ENCODE results near the gene DUOXA2. TPM values are rescaled to one million over a fixed set of nuclear protein-coding genes. Genes with fewer than 3 reads are reported as not detected.

Gene DUOXA2
- polyA plus RNA-seq, 1 donor from 2014 or later = not detected

GRCh38 chr15:45107941-45108630, 6.0 kb upstream of the DUOXA2 start:
- H3K4me3 ChIP-seq (ENCODE audit: low read length) = no peak overlapping the region
- H3K9me2 ChIP-seq (ENCODE audit: insufficient read depth, low read length) = no peaks in the 10 kb centered on the region
- H2AFZ ChIP-seq (ENCODE audit: low read depth, low read length) = no peak overlapping the region
- H4K20me1 ChIP-seq (ENCODE audit: insufficient read depth) = no peaks in the 10 kb centered on the region
- H3K9me3 ChIP-seq (ENCODE audit: low read length) = no peaks in the 10 kb centered on the region
- H3K79me2 ChIP-seq (replicated peaks; ENCODE audit: insufficient read depth, low read length) = no peaks in the 10 kb centered on the region
- TF ChIP-seq POLR2AphosphoS5 (IDR thresholded peaks at IDR 0.05) = no peak
- no peak for TF ChIP-seq CTCF (IDR thresholded peaks at IDR 0.05; ENCODE audit: poor library complexity, severe bottlenecking)
- TF ChIP-seq SMC3 (conservative IDR thresholded peaks at IDR 0.05; ENCODE audit: poor library complexity) = no peak
- no peak for TF ChIP-seq EZH2 (IDR thresholded peaks at IDR 0.05; ENCODE audit: borderline replicate concordance, insufficient read depth, low read length, poor library complexity, severe bottlenecking)
- no peak for TF ChIP-seq REST (IDR thresholded peaks at IDR 0.05; ENCODE audit: borderline replicate concordance)
- TF ChIP-seq TAF1 (IDR thresholded peaks at IDR 0.05; ENCODE audit: low read depth) = no peak
- TF ChIP-seq MXI1 (conservative IDR thresholded peaks at IDR 0.05; ENCODE audit: poor library complexity, severe bottlenecking) = no peak
- no peak for TF ChIP-seq EP300 (conservative IDR thresholded peaks at IDR 0.05; ENCODE audit: poor library complexity, severe bottlenecking)
- no peak for TF ChIP-seq RAD21 (conservative IDR thresholded peaks at IDR 0.05)
- no peak overlapping the region for H3K9ac ChIP-seq (ENCODE audit: low read length)
- peaks cover 41% of the 10 kb centered on the region for H3K27me3 ChIP-seq (ENCODE audit: insufficient read depth, low read depth, low read length)
- H3K4me2 ChIP-seq (ENCODE audit: low read length) = no peak overlapping the region
- H3K27ac ChIP-seq (ENCODE audit: low read length) = no peak overlapping the region
- H3F3A ChIP-seq (ENCODE audit: insufficient read depth, low read length, poor library complexity, severe bottlenecking) = no peaks in the 10 kb centered on the region
- H3K36me3 ChIP-seq (ENCODE audit: insufficient read depth, low read length) = no peaks in the 10 kb centered on the region

GRCh38 chr15:45110256-45110820, 3.8 kb upstream of the DUOXA2 start:
- no peak overlapping the region for H2AFZ ChIP-seq (ENCODE audit: low read depth, low read length)
- H3K4me3 ChIP-seq (ENCODE audit: low read length) = no peak overlapping the region
- no peaks in the 10 kb centered on the region for H4K20me1 ChIP-seq (ENCODE audit: insufficient read depth)
- H3F3A ChIP-seq (ENCODE audit: insufficient read depth, low read length, poor library complexity, severe bottlenecking) = no peaks in the 10 kb centered on the region
- no peaks in the 10 kb centered on the region for H3K9me3 ChIP-seq (ENCODE audit: low read length)
- H3K36me3 ChIP-seq (ENCODE audit: insufficient read depth, low read length) = no peaks in the 10 kb centered on the region
- H3K9ac ChIP-seq (ENCODE audit: low read length) = no peak overlapping the region
- no peaks in the 10 kb centered on the region for H3K9me2 ChIP-seq (ENCODE audit: insufficient read depth, low read length)
- H3K27ac ChIP-seq (ENCODE audit: low read length) = no peak overlapping the region
- no peak overlapping the region for H3K4me2 ChIP-seq (ENCODE audit: low read length)
- TF ChIP-seq REST (IDR thresholded peaks at IDR 0.05; ENCODE audit: borderline replicate concordance) = no peak
- TF ChIP-seq SMC3 (conservative IDR thresholded peaks at IDR 0.05; ENCODE audit: poor library complexity) = no peak
- no peak for TF ChIP-seq RAD21 (conservative IDR thresholded peaks at IDR 0.05)
- TF ChIP-seq TAF1 (IDR thresholded peaks at IDR 0.05; ENCODE audit: low read depth) = no peak
- TF ChIP-seq EZH2 (IDR thresholded peaks at IDR 0.05; ENCODE audit: borderline replicate concordance, insufficient read depth, low read length, poor library complexity, severe bottlenecking) = no peak
- TF ChIP-seq EP300 (conservative IDR thresholded peaks at IDR 0.05; ENCODE audit: poor library complexity, severe bottlenecking) = no peak
- no peak for TF ChIP-seq MXI1 (conservative IDR thresholded peaks at IDR 0.05; ENCODE audit: poor library complexity, severe bottlenecking)
- no peak for TF ChIP-seq POLR2AphosphoS5 (IDR thresholded peaks at IDR 0.05)
- TF ChIP-seq CTCF (IDR thresholded peaks at IDR 0.05; ENCODE audit: poor library complexity, severe bottlenecking) = no peak
- H3K27me3 ChIP-seq (ENCODE audit: insufficient read depth, low read depth, low read length) = peaks cover 64% of the 10 kb centered on the region
- H3K79me2 ChIP-seq (replicated peaks; ENCODE audit: insufficient read depth, low read length) = no peaks in the 10 kb centered on the region
